H1 (cell line): Measurements from ENCODE around the gene BABAM2. TPM values are rescaled to one million over a fixed set of nuclear protein-coding genes. Genes with fewer than 3 reads are reported as not detected.

ENCODE experiments used
- CTCF ChIA-PET: fragments of 300-600 bp; sonication (Branson Sonifier 250); formaldehyde crosslinking; loops from one replicate; lab custom pipeline; 2021; ENCODE audit not compliant: partially characterized antibody; lab: Charles Lee
- POLR2A ChIA-PET: fragments of 300-600 bp; sonication (Branson Sonifier 250); formaldehyde crosslinking; loops from one replicate; lab custom pipeline; 2021; ENCODE audit warnings: inconsistent platforms; ENCODE audit not compliant: partially characterized antibody; lab: Charles Lee
- DNase-seq, 2 experiments: peaks; one replicate each; pipeline versions ENCODE4 v3.0.0 to v3.0.0-alpha.2; 2010 to 2022; ENCODE audit warnings: low spot score in 2 of 2, low read depth in 1 of 2, mixed read lengths in 1 of 2
- FAIRE-seq: peaks from 2 replicates; lab custom pipeline; 2011; peaks lifted over from hg19 to GRCh38; lab: Jason Lieb, UNC
- H2AFZ ChIP-seq: 2 replicates; pipeline ENCODE4 v1.8.1; 2012; ENCODE audit warnings: low read length, inconsistent platforms
- H2AK5ac ChIP-seq: 2 replicates; pipeline ENCODE4 v1.6.1; 2013; ENCODE audit warnings: low read depth, low read length
- H2BK120ac ChIP-seq: replicated peaks from 2 replicates; pipeline ENCODE3; 2013; ENCODE audit warnings: low read depth, low read length, inconsistent platforms
- H2BK12ac ChIP-seq: 2 replicates; pipeline ENCODE4 v1.6.1; 2013; ENCODE audit warnings: low read depth, low read length
- H2BK15ac ChIP-seq: 2 replicates; pipeline ENCODE4 v1.6.1; 2013; ENCODE audit warnings: low read length
- H2BK20ac ChIP-seq: 2 replicates; pipeline ENCODE4 v1.6.1; 2013; ENCODE audit warnings: low read length
- H2BK5ac ChIP-seq: 2 replicates; pipeline ENCODE4 v1.6.1; 2013; ENCODE audit warnings: low read depth, low read length
- H3K14ac ChIP-seq: 2 replicates; pipeline ENCODE4 v1.6.1; 2013; ENCODE audit warnings: inconsistent platforms; ENCODE audit not compliant: insufficient read length
- H3K18ac ChIP-seq: 2 replicates; pipeline ENCODE4 v1.6.1; 2013; ENCODE audit warnings: low read length; ENCODE audit errors: extremely low read depth
- H3K23ac ChIP-seq: 2 replicates; pipeline ENCODE4 v1.6.1; 2013; ENCODE audit warnings: inconsistent platforms; ENCODE audit not compliant: insufficient read length
- H3K23me2 ChIP-seq: 2 replicates; pipeline ENCODE4 v1.6.1; 2013; ENCODE audit warnings: low read depth, low read length
- H3K27ac ChIP-seq: 2 replicates; pipeline ENCODE4 v1.6.1; 2011; ENCODE audit warnings: low read depth, low read length, inconsistent platforms
- H3K27me3 ChIP-seq, 4 experiments: replicated peaks in 1 of 4; 1 replicate in 1 of 4; 2 replicates in 3 of 4; pipeline versions ENCODE4 v1.6.1 to v1.8.1; 2011 to 2013; ENCODE audit warnings: low read length in 3 of 4, mild to moderate bottlenecking in 3 of 4, inconsistent platforms in 2 of 4, mixed read lengths in 2 of 4, moderate library complexity in 1 of 4; ENCODE audit not compliant: control insufficient read depth in 3 of 4, insufficient read depth in 3 of 4; ENCODE audit errors: extremely low read depth in 1 of 4
- H3K36me3 ChIP-seq, 4 experiments: 2 replicates each; pipeline versions ENCODE4 v1.6.1 to v1.8.1; 2011 to 2013; ENCODE audit warnings: mild to moderate bottlenecking in 4 of 4, low read length in 3 of 4, moderate library complexity in 2 of 4, control low read depth in 1 of 4, inconsistent platforms in 1 of 4; ENCODE audit not compliant: insufficient read depth in 4 of 4, control insufficient read depth in 2 of 4
- H3K4ac ChIP-seq: replicated peaks from 2 replicates; pipeline ENCODE3; 2013; ENCODE audit warnings: low read length, low read depth, mixed read lengths, inconsistent platforms; ENCODE audit not compliant: insufficient read length
- H3K4me1 ChIP-seq, 4 experiments: replicated peaks in 1 of 4; 1 replicate in 1 of 4; 2 replicates in 3 of 4; pipeline versions ENCODE4 v1.6.1 to v1.8.1; 2011 to 2013; ENCODE audit warnings: low read length in 3 of 4, inconsistent platforms in 2 of 4, mixed read lengths in 1 of 4; ENCODE audit not compliant: insufficient read depth in 4 of 4, control insufficient read depth in 3 of 4
- H3K4me2 ChIP-seq, 2 experiments: 2 replicates each; pipeline versions ENCODE4 v1.6.1 to v1.8.1; 2011 to 2013; ENCODE audit warnings: low read depth in 2 of 2, low read length in 2 of 2, control low read depth in 1 of 2, inconsistent platforms in 1 of 2, mild to moderate bottlenecking in 1 of 2; ENCODE audit not compliant: insufficient read depth in 1 of 2
- H3K4me3 ChIP-seq, 4 experiments: fragments of 200-600, 300-600 bp in 1 of 4; sonication (generic), shearing (Covaris generic), sonication (Bioruptor Twin) in 1 of 4; 2 replicates each; pipeline versions ENCODE4 v1.5.1 to v1.8.1; 2011 to 2016; ENCODE audit warnings: low read length in 4 of 4, low read depth in 3 of 4, control low read depth in 2 of 4, inconsistent platforms in 2 of 4, mild to moderate bottlenecking in 2 of 4, mixed read lengths in 1 of 4, moderate library complexity in 1 of 4; ENCODE audit not compliant: insufficient read depth in 2 of 4; ENCODE audit errors: extremely low read depth in 1 of 4
- H3K56ac ChIP-seq: replicated peaks from 2 replicates; pipeline ENCODE3; 2013; ENCODE audit warnings: low read depth, mild to moderate bottlenecking, mixed read lengths, low read length, inconsistent platforms; ENCODE audit not compliant: insufficient read length
- H3K79me1 ChIP-seq: 2 replicates; pipeline ENCODE4 v1.6.1; 2013; ENCODE audit warnings: low read depth, low read length, control low read depth
- H3K79me2 ChIP-seq, 2 experiments: 2 replicates each; pipeline versions ENCODE4 v1.6.1 to v1.8.1; 2012 to 2013; ENCODE audit warnings: low read length in 2 of 2, mild to moderate bottlenecking in 2 of 2, inconsistent platforms in 1 of 2; ENCODE audit not compliant: insufficient read depth in 2 of 2, control insufficient read depth in 1 of 2
- H3K9ac ChIP-seq, 4 experiments: replicated peaks in 1 of 4; 1 replicate in 1 of 4; 2 replicates in 3 of 4; pipeline versions ENCODE4 v1.6.1 to v1.8.1; 2011 to 2013; ENCODE audit warnings: low read depth in 3 of 4, low read length in 3 of 4, control low read depth in 2 of 4, mild to moderate bottlenecking in 2 of 4, moderate library complexity in 2 of 4, inconsistent platforms in 1 of 4; ENCODE audit errors: extremely low read depth in 1 of 4
- H3K9me3 ChIP-seq, 2 experiments: 2 replicates each; pipeline versions ENCODE4 v1.6.1 to v1.8.1; 2012 to 2013; ENCODE audit warnings: mild to moderate bottlenecking in 2 of 2, moderate library complexity in 2 of 2, control low read depth in 1 of 2, inconsistent platforms in 1 of 2, low read depth in 1 of 2, low read length in 1 of 2, mixed read lengths in 1 of 2; ENCODE audit not compliant: insufficient read depth in 2 of 2
- H4K20me1 ChIP-seq, 2 experiments: replicated peaks in 1 of 2; 2 replicates each; pipeline versions ENCODE3 to v1.8.1; 2011 to 2013; ENCODE audit warnings: inconsistent platforms in 2 of 2, low read length in 2 of 2, mild to moderate bottlenecking in 1 of 2; ENCODE audit not compliant: insufficient read depth in 2 of 2, control insufficient read depth in 1 of 2
- H4K5ac ChIP-seq: 2 replicates; pipeline ENCODE4 v1.6.1; 2013; ENCODE audit warnings: low read length, low read depth, mixed read lengths, inconsistent platforms; ENCODE audit not compliant: insufficient read length
- H4K8ac ChIP-seq: 2 replicates; pipeline ENCODE4 v1.8.0; 2013; ENCODE audit warnings: mild to moderate bottlenecking, moderate library complexity, low read length, inconsistent platforms; ENCODE audit not compliant: insufficient read depth; ENCODE audit errors: extremely low read depth
- H4K91ac ChIP-seq: replicated peaks from 2 replicates; pipeline ENCODE3; 2013; ENCODE audit warnings: low read length, mixed read lengths, inconsistent platforms; ENCODE audit not compliant: insufficient read length
- BCL11A ChIP-seq, 2 experiments: IDR thresholded peaks; one replicate each; pipeline ENCODE4 v1.6.1; 2011; ENCODE audit warnings: low read depth in 2 of 2, low read length in 2 of 2, mild to moderate bottlenecking in 2 of 2
- CTCF ChIP-seq, 3 experiments: IDR thresholded peaks; 1 replicate in 2 of 3; 2 replicates in 1 of 3; pipeline versions ENCODE4 v1.5.1 to v1.6.1; 2011; ENCODE audit warnings: low read length in 3 of 3, mild to moderate bottlenecking in 3 of 3, inconsistent platforms in 2 of 3, low read depth in 1 of 3, moderate library complexity in 1 of 3; ENCODE audit not compliant: insufficient read depth in 1 of 3; ENCODE audit errors: control extremely low read depth in 1 of 3
- KDM1A ChIP-seq: fragments of 200-600, 300-600 bp; sonication (generic); IDR thresholded peaks from 2 replicates; pipeline ENCODE4 v1.7.1; 2016; ENCODE audit warnings: mild to moderate bottlenecking, low read length, borderline replicate concordance
- WGBS, 2 experiments: shearing (Covaris generic) in 1 of 2; methylation state at CpG; one replicate each; pipeline versions ENCODE4 v1.1.6 to v1.1.7; 2013 to 2015; ENCODE audit warnings: low lambda C conversion rate in 2 of 2, mixed read lengths in 2 of 2, inconsistent platforms in 1 of 2, low coverage in 1 of 2, missing lambda C conversion rate in 1 of 2; ENCODE audit not compliant: insufficient replicate concordance in 2 of 2, insufficient coverage in 1 of 2, insufficient read length in 1 of 2; ENCODE audit errors: extremely low coverage in 1 of 2, missing lambda C conversion rate in 1 of 2; 5-methylcytosine and 5-hydroxymethylcytosine counted together
- polyA plus RNA-seq, 7 experiments: library from polyadenylated mRNA; depleted of rRNA in 3 of 7; stranded (reverse) in 5 of 7; unstranded in 2 of 7; fragments of >200 nt in 5 of 7; fragments of 200-250 nt in 2 of 7; gene quantifications; 1 replicate in 5 of 7; 2 replicates in 1 of 7; 4 replicates in 1 of 7; pipeline versions ENCODE4 v1.2.1 to v1.2.3, GENCODE V29; 2011 to 2013; ENCODE audit warnings: missing spikeins in 2 of 7, mixed read lengths in 2 of 7
- total RNA-seq: library from RNA; stranded (reverse); fragmentation: NEBNext Ultra II Directional; extraction: Animal tissue kit (Norgen Biotek cat#: 25700); gene quantifications from 2 replicates; pipeline ENCODE4 v1.2.1, GENCODE V29; 2021

The BABAM2 gene
- total and polyA plus RNA-seq, 2 of the 8 experiments (the other 6 are each of a cell fraction or from before 2014, with no cell fraction given): 15.8 to 20.9 TPM

- Histone ChIP-seq H3K4me3 (no peak overlapping the region), H3K56ac (no peak overlapping the region), H2BK15ac (no peak overlapping the region), H3K79me1 (no peaks in the 10 kb centered on the region), H2AK5ac (no peak overlapping the region), H2BK120ac (no peak overlapping the region), H4K91ac (no peak overlapping the region), H3K27ac (no peak overlapping the region), H3K79me2 (no peaks in the 10 kb centered on the region), H3K23ac (no peak overlapping the region), H3K14ac (no peak overlapping the region), H2BK12ac (no peak overlapping the region), H3K18ac (no peak overlapping the region), H3K9me3 (no peaks in the 10 kb centered on the region), H3K4me2 (no peak overlapping the region), H3K23me2 (no peaks in the 10 kb centered on the region), H2BK20ac (no peak overlapping the region), H3K9ac (no peak overlapping the region), H4K20me1 (no peaks in the 10 kb centered on the region), H4K5ac (no peak overlapping the region), H2BK5ac (no peak overlapping the region), H3K36me3 (no peaks in the 10 kb centered on the region; a peak in 1 of 8 replicates), H4K8ac (no peak overlapping the region), H3K4me1 (no peaks in the 10 kb centered on the region), H2AFZ (no peak overlapping the region), H3K27me3 (no peaks in the 10 kb centered on the region), H3K4ac (no peak overlapping the region)
- DNase-seq (no peak), FAIRE-seq (no peak)
- TF ChIP-seq KDM1A (no peak), CTCF (IDR thresholded peaks at IDR 0.05; ENCODE audit: control extremely low read depth in 1 of 3, insufficient read depth in 1 of 3, low read depth in 1 of 3, low read length in 3 of 3) (no peak), BCL11A (IDR thresholded peaks at IDR 0.05; ENCODE audit: low read depth in 2 of 2, low read length in 2 of 2) (no peak)
- WGBS, 2 experiments: 81% methylated on average over 2 of the region's 2 CpGs; no CpG with 5 or more reads in 1 of the 2 experiments
- POLR2A ChIA-PET: no interaction called here
- CTCF ChIA-PET: interaction anchor here (0.9 kb wide), 1 partner anchor 31 kb away, joined by 3 read pairs; no protein-coding TSS in a partner anchor
Measured at GRCh38 chr2:28199995-28200679, 309.6 kb downstream of the BABAM2 start.
